Measurements from ENCODE around the gene C1orf56.

- TF ChIP-seq CTCF (IDR thresholded peaks at IDR 0.05; ENCODE audit: low read depth, low read length, poor library complexity, severe bottlenecking) (no peak), EZH2phosphoT487 (IDR thresholded peaks at IDR 0.05; ENCODE audit: borderline replicate concordance, low read length) (no peak)
These were observed 17.6 kb downstream of the C1orf56 start for GRCh38 chr1:151065089-151065645.

Measured in DOHH2 (cell line).